Trophoblast cell (in vitro differentiated cells and primary cell): ENCODE measurements around the gene TROAP.

ENCODE experiments used
- DNase-seq, 2 donors: peaks; one replicate each; pipeline ENCODE4 v3.0.0-alpha.2; 2016
- H2AFZ ChIP-seq: 2 replicates; pipeline ENCODE4 v1.6.1; 2013; ENCODE audit warnings: low read length, moderate library complexity, mild to moderate bottlenecking; ENCODE audit not compliant: insufficient read depth, poor library complexity
- H2AK5ac ChIP-seq: 2 replicates; pipeline ENCODE4 v1.6.1; 2013; ENCODE audit warnings: mild to moderate bottlenecking, low read length
- H2BK120ac ChIP-seq: 2 replicates; pipeline ENCODE4 v1.6.1; 2013; ENCODE audit warnings: low read length, mild to moderate bottlenecking, moderate library complexity; ENCODE audit not compliant: insufficient read depth, poor library complexity
- H2BK12ac ChIP-seq: 2 replicates; pipeline ENCODE4 v1.6.1; 2013; ENCODE audit warnings: mild to moderate bottlenecking, low read length, moderate library complexity
- H2BK5ac ChIP-seq: 2 replicates; pipeline ENCODE4 v1.6.1; 2013; ENCODE audit warnings: low read length, low read depth, moderate library complexity, mild to moderate bottlenecking; ENCODE audit not compliant: poor library complexity
- H3K14ac ChIP-seq: 2 replicates; pipeline ENCODE4 v1.6.1; 2013; ENCODE audit warnings: mild to moderate bottlenecking, low read length
- H3K18ac ChIP-seq: 2 replicates; pipeline ENCODE4 v1.6.1; 2013; ENCODE audit warnings: mild to moderate bottlenecking, low read length
- H3K23ac ChIP-seq: 2 replicates; pipeline ENCODE4 v1.6.1; 2013; ENCODE audit warnings: low read length
- H3K27ac ChIP-seq: 2 replicates; pipeline ENCODE4 v1.5.1; 2013; ENCODE audit warnings: low read depth, mild to moderate bottlenecking, inconsistent platforms, low read length, moderate library complexity
- H3K27me3 ChIP-seq: 2 replicates; pipeline ENCODE4 v1.6.1; 2013; ENCODE audit warnings: inconsistent platforms, mild to moderate bottlenecking, low read length, moderate library complexity; ENCODE audit not compliant: insufficient read depth
- H3K36me3 ChIP-seq, 2 experiments: 1 replicate in 1 of 2; 2 replicates in 1 of 2; pipeline ENCODE4 v1.6.1; 2013; ENCODE audit warnings: low read length in 2 of 2, mild to moderate bottlenecking in 2 of 2, moderate library complexity in 1 of 2; ENCODE audit not compliant: insufficient read depth in 2 of 2, control insufficient read depth in 1 of 2
- H3K4ac ChIP-seq: 2 replicates; pipeline ENCODE4 v1.6.1; 2013; ENCODE audit warnings: low read depth, mild to moderate bottlenecking, low read length, moderate library complexity
- H3K4me1 ChIP-seq, 2 experiments: 1 replicate in 1 of 2; 2 replicates in 1 of 2; pipeline ENCODE4 v1.6.1; 2013; ENCODE audit warnings: low read length in 2 of 2, mild to moderate bottlenecking in 2 of 2, moderate library complexity in 1 of 2; ENCODE audit not compliant: insufficient read depth in 2 of 2, control insufficient read depth in 1 of 2
- H3K4me2 ChIP-seq: 2 replicates; pipeline ENCODE4 v1.6.1; 2013; ENCODE audit warnings: inconsistent platforms, mild to moderate bottlenecking, low read length, moderate library complexity
- H3K4me3 ChIP-seq: 2 replicates; pipeline ENCODE4 v1.5.1; 2013; ENCODE audit warnings: mild to moderate bottlenecking, low read depth, low read length, inconsistent platforms
- H3K79me1 ChIP-seq: one replicate; pipeline ENCODE4 v1.6.1; 2013; ENCODE audit warnings: low read length
- H3K79me2 ChIP-seq: 2 replicates; pipeline ENCODE4 v1.6.1; 2013; ENCODE audit warnings: low read length, mild to moderate bottlenecking; ENCODE audit not compliant: control insufficient read depth, insufficient read depth, poor library complexity
- H3K9ac ChIP-seq: 2 replicates; pipeline ENCODE4 v1.6.1; 2013; ENCODE audit warnings: mild to moderate bottlenecking, low read length
- H3K9me3 ChIP-seq: 2 replicates; pipeline ENCODE4 v1.6.1; 2013; ENCODE audit warnings: low read depth, mild to moderate bottlenecking, control low read depth, inconsistent platforms, low read length; ENCODE audit not compliant: insufficient read depth
- H4K12ac ChIP-seq: 2 replicates; pipeline ENCODE4 v1.6.1; 2013; ENCODE audit warnings: low read depth, mild to moderate bottlenecking, low read length, moderate library complexity
- H4K8ac ChIP-seq: 2 replicates; pipeline ENCODE4 v1.6.1; 2013; ENCODE audit warnings: low read depth, mild to moderate bottlenecking, low read length, moderate library complexity
- H4K91ac ChIP-seq: one replicate; pipeline ENCODE4 v1.6.1; 2013; ENCODE audit warnings: low read depth, mild to moderate bottlenecking, low read length, moderate library complexity
- WGBS: extraction: QIAGEN DNeasy Blood & Tissue Kit; methylation state at CpG from one replicate; pipeline ENCODE4 v1.1.7; 2013; ENCODE audit warnings: missing lambda C conversion rate; ENCODE audit not compliant: insufficient read length, insufficient coverage; ENCODE audit errors: extremely low coverage; 5-methylcytosine and 5-hydroxymethylcytosine counted together

The TROAP gene

DNA sequence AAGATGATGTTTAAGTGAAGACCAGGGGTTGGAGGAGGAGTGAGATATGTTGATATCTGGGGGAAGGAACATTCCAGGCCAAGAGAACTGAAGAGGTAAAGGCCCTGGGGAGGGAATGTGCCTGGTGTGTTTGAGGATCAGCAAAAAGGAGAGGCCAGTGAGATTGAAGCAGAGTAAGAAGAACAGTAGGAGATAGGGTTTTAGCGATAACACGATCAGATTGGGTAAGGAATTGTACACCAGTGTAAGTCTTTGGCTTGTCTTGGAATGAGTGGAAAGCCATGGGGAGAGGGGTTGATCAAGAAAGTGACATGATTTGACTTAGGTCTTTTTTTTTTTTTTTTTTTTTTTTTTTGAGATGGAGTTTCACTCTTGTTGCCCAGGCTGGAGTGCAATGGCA is 4.8 kb downstream of the TROAP start:
- Histone ChIP-seq H3K23ac (no peak overlapping the region), H3K9ac (no peak overlapping the region), H2BK12ac (no peak overlapping the region), H4K12ac (no peak overlapping the region), H3K27me3 (no peaks in the 10 kb centered on the region), H3K4me1 (peaks cover 6 to 8% of the 10 kb centered on the region in 2 experiments), H2BK5ac (no peak overlapping the region), H2AK5ac (no peak overlapping the region), H3K4ac (no peak overlapping the region), H3K9me3 (peaks cover 2% of the 10 kb centered on the region), H3K18ac (no peak overlapping the region), H3K36me3 (peaks cover 44% of the 10 kb centered on the region in 2 experiments), H3K14ac (no peak overlapping the region), H4K91ac (no peak overlapping the region), H2AFZ (no peak overlapping the region), H3K4me3 (no peak overlapping the region), H3K79me1 (peaks cover 3% of the 10 kb centered on the region), H2BK120ac (no peak overlapping the region), H4K8ac (no peak overlapping the region), H3K4me2 (no peak overlapping the region), H3K27ac (no peak overlapping the region), H3K79me2 (no peaks in the 10 kb centered on the region)
- no CpG with 5 or more reads among the region's 2 CpGs for WGBS
- DNase-seq = no peak

DNA sequence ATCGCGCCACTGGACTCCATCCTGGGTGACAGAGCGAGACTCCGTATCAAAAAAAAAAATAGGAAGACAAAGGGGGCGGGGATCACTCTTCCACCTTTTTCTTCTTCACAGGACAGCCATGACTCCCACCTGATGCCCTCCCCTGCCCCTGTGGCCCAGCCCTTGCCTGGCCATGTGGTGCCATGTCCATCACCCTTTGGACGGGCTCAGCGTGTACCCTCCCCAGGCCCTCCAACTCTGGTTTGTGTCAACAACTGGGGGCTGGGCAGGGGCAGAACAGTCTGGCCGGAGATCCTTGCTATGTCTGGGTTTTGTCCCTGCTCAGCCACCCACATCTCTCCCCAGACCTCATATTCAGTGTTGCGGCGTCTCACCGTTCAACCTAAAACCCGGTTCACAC is 5.8 kb downstream of the TROAP start:
- Histone ChIP-seq H3K79me2 (no peaks in the 10 kb centered on the region), H3K14ac (no peak overlapping the region), H3K4me2 (no peak overlapping the region), H3K4me1 (peaks cover 3% of the 10 kb centered on the region in 2 experiments), H3K23ac (no peak overlapping the region), H3K4me3 (no peak overlapping the region), H4K91ac (no peak overlapping the region), H3K9me3 (peaks cover 4% of the 10 kb centered on the region), H2AK5ac (no peak overlapping the region), H4K8ac (no peak overlapping the region), H2BK5ac (no peak overlapping the region), H2BK12ac (no peak overlapping the region), H3K27me3 (no peaks in the 10 kb centered on the region), H2BK120ac (no peak overlapping the region), H3K79me1 (no peaks in the 10 kb centered on the region), H4K12ac (no peak overlapping the region), H3K18ac (no peak overlapping the region), H3K4ac (no peak overlapping the region), H3K36me3 (peaks cover 44% of the 10 kb centered on the region in 2 experiments), H3K27ac (no peak overlapping the region), H2AFZ (no peak overlapping the region), H3K9ac (no peak overlapping the region)
- no peak for DNase-seq
- WGBS = no CpG with 5 or more reads among the region's 12 CpGs

DNA sequence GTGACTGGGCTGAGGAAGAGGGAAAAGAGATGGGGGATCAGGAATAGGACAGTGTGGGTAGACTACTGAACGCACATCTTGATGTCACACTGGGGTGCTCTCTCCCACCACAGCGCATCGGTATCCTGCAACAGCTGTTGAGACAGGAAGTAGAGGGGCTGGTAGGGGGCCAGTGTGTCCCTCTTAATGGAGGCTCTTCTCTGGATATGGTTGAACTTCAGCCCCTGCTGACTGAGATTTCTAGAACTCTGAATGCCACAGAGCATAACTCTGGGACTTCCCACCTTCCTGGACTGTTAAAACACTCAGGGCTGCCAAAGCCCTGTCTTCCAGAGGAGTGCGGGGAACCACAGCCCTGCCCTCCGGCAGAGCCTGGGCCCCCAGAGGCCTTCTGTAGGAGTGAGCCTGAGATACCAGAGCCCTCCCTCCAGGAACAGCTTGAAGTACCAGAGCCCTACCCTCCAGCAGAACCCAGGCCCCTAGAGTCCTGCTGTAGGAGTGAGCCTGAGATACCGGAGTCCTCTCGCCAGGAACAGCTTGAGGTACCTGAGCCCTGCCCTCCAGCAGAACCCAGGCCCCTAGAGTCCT is 7.1 kb downstream of the TROAP start:
- H2BK12ac ChIP-seq = no peak overlapping the region
- no peak for DNase-seq
- no peaks in the 10 kb centered on the region for H3K79me2 ChIP-seq
- H3K4ac ChIP-seq = no peak overlapping the region
- peaks cover 8% of the 10 kb centered on the region for H3K27me3 ChIP-seq
- no peak overlapping the region for H3K4me3 ChIP-seq
- no peak overlapping the region for H3K14ac ChIP-seq
- H3K9ac ChIP-seq = no peak overlapping the region
- H3K36me3 ChIP-seq = peaks cover 44% of the 10 kb centered on the region in 2 experiments
- no peak overlapping the region for H3K4me2 ChIP-seq
- no peak overlapping the region for H3K27ac ChIP-seq
- no peak overlapping the region for H3K18ac ChIP-seq
- H4K8ac ChIP-seq = no peak overlapping the region
- H2BK5ac ChIP-seq = no peak overlapping the region
- no peak overlapping the region for H2AK5ac ChIP-seq
- H3K23ac ChIP-seq = no peak overlapping the region
- no peaks in the 10 kb centered on the region for H3K4me1 ChIP-seq
- peaks cover 4% of the 10 kb centered on the region for H3K9me3 ChIP-seq
- H2BK120ac ChIP-seq = no peak overlapping the region
- no peak overlapping the region for H4K12ac ChIP-seq
- no peaks in the 10 kb centered on the region for H3K79me1 ChIP-seq
- H4K91ac ChIP-seq = no peak overlapping the region
- H2AFZ ChIP-seq = no peak overlapping the region
- WGBS = no CpG with 5 or more reads among the region's 7 CpGs

DNA sequence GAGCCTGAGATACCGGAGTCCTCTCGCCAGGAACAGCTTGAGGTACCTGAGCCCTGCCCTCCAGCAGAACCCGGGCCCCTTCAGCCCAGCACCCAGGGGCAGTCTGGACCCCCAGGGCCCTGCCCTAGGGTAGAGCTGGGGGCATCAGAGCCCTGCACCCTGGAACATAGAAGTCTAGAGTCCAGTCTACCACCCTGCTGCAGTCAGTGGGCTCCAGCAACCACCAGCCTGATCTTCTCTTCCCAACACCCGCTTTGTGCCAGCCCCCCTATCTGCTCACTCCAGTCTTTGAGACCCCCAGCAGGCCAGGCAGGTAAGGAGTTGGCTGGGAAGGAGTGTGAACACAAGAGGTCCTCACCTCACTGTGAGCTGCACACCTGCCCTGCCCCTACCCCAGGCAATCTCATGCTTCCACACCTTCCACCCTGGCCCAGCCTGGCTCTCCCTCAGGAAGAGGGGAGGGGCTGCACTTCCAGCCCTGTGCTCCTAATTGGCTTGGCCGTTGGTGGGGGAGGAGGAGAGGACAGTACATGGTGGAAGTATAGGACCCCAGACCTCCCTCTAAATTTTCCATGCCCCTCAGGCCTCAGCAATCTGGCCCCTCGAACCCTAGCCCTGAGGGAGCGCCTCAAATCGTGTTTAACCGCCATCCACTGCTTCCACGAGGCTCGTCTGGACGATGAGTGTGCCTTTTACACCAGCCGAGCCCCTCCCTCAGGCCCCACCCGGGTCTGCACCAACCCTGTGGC is 7.8 kb downstream of the TROAP start:
- Histone ChIP-seq H3K23ac (no peak overlapping the region), H3K79me1 (no peaks in the 10 kb centered on the region), H2AK5ac (no peak overlapping the region), H3K4me2 (no peak overlapping the region), H3K79me2 (no peaks in the 10 kb centered on the region), H3K27me3 (peaks cover 15% of the 10 kb centered on the region), H2AFZ (no peak overlapping the region), H3K9me3 (peaks cover 7% of the 10 kb centered on the region), H2BK5ac (no peak overlapping the region), H3K18ac (no peak overlapping the region), H3K27ac (no peak overlapping the region), H3K9ac (no peak overlapping the region), H4K8ac (no peak overlapping the region), H4K91ac (no peak overlapping the region), H3K4me3 (no peak overlapping the region), H2BK120ac (no peak overlapping the region), H3K4ac (no peak overlapping the region), H3K36me3 (peaks cover 38 to 39% of the 10 kb centered on the region in 2 experiments), H3K14ac (no peak overlapping the region), H2BK12ac (no peak overlapping the region), H3K4me1 (no peaks in the 10 kb centered on the region), H4K12ac (no peak overlapping the region)
- DNase-seq = no peak
- WGBS = no CpG with 5 or more reads among the region's 14 CpGs
